ENCODE data around the gene ST3GAL4.
"Not testable (repeated sequence)": the region's sequence is repeated elsewhere in the genome, so short reads cannot be mapped to it uniquely, and the experiment has no call there.

ST3GAL4 gene

DNA sequence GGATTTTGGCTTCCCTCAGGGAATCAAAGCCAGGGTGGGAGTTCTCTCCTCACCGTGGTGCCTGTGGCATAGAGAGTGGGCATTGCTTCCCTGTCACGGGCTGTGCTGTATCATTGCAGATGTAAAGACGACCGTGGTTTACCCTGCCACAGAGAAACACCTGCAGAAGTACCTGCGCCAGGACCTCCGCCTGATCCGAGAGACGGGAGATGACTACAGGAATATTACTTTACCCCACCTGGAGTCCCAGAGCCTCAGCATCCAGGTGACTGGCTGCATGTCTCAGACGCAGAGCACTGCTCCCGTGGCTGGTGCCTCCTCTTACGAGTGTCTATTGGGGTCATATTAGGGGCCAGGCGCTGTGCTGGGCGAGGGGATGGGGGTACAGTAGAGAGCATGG lies 24.2 kb upstream of the ST3GAL4 start:
- DNase-seq, result no peak

- DNase-seq, result no peak
Observed at GRCh38 chr11:126332221-126332711, 23.2 kb upstream of the ST3GAL4 start.

DNA sequence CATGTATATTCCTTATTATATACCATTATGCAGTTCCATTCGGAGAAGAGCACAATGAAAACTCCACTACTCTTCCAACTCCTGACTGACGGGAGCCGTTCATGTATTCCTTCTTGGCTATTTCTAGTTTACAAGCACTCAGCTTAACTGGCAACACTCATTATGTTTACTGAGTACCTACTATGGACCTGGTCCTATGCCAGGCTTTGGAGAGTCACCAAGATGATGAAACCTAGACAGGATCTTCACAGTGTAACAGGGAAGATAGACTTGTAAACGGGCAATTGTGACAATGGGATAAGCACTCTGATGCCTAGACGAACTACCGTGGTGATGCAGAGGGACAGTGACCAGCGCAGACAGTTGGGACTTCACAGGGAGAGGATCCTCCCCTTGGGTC lies 22.3 kb upstream of the ST3GAL4 start:
- DNase-seq, result no peak

- DNase-seq, result no peak
Observed at GRCh38 chr11:126334659-126335462, 20.6 kb upstream of the ST3GAL4 start.

GRCh38 chr11:126335463-126335760 lies 20.1 kb upstream of the ST3GAL4 start:
- no peak for DNase-seq

- DNase-seq, result no peak
Observed at GRCh38 chr11:126336138-126336541, 19.3 kb upstream of the ST3GAL4 start.

DNA sequence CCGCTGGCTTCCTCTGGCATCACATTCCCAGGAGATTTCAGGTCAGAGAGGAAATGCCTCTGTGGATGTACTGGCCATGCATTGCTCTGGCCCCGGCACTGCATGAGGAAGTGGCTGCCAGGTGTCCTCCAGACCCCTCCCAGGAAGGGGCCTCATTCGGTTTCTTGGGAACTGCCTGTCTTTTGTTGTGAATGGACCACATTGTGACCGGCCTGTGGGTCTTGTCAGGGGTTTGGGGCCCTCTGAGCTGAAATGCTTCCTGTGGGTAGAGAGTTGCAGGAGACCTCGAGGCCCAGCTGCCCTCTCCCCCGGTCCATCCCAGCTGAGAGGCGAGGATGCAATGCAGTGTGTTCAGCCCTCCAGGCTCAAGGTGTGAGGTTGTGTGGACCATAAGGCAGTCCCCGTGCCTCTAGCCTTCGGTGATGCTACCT lies 18.8 kb upstream of the ST3GAL4 start:
- no peak for DNase-seq

DNA sequence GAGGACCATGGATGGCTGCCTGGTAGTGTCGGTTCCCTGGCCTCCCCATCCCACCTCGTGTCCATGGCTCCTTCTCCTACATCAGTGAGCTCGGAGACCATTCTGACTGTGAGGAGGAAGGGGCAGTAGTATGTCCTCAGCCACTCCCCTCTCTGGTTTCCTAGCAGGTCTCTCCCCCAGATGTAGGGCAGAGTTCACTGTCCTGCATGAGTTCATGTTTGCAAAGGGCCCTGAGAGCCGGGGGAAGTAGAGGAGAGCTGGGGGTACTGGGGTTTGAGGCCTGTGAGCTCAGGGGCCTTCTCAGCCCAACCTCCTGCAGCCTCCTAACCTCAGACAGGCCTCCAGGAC lies 18.4 kb upstream of the ST3GAL4 start:
- DNase-seq, result no peak

GRCh38 chr11:126337474-126338241 lies 17.8 kb upstream of the ST3GAL4 start:
- DNase-seq, result no peak

DNA sequence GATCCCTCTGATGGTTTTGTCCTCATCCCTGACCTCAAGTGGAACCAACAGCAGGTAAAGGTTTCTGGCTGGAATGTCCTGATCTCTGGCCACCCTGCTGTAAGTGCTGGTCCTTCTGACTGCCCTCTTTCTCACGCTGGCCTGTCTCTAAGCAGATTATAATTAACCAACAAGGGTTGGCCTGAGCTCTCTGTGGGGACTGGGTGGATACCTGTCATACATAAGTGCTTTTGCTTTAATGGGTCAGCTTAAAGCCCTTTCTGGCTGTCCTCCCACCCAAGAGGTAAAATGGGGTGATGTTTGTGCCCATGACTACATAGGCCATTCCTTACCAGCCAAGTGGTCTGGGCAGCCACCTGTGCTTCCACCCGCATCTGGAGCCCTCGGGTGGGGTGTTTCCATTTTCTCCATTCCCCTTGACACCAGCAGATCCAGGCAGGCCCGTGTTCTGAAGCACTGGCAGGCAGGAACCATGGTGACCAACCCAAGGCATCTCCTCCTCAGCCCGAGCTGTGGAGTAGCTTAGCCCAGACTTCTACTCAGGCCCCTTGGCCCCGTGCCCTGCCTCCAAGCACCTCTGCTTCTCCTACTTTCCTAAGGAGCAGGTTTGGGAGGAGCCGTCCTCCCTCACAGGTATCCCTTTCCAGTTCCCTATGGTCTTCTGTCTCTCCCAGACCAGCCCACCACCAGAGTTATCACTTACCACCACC lies 17.0 kb upstream of the ST3GAL4 start:
- no peak for DNase-seq

DNA sequence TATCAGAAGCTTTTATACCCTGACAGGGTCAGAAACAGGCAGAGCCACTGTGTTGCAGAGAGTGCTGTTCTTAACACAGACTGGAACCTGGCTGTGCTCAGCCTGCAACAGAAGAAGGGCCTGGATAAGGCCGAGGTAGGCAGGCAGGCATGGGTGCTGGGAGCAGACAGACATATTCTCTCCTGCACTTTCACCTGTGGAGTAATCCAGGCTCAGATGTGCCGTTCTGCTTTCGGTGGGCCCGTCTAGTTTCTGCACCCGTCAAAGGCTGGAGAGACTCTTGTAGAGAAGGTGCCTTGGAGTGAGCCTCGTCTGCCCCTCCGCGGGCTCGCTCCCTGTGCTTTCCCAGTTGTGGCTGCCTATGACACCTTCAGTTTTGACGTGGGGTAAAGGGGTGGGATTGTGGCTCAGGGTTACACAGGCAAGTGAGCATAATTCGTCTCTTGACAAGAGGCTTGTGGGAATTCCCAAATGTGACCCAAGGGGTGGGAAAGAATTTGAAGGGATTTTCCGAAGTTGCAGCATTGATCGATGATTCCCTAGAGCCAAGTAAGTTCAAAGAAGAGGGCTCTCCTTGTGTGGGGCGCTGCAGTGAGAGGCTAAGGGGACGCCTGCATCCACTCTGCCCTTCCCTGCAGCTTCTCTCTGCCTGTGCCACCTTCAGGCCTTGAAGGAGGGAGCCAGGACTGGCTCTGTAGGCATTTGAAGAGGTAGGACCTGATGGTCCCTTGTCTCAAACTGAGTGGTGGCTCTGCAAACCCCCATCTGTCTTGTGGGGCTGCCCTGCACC lies 16.2 kb upstream of the ST3GAL4 start:
- no peak for DNase-seq

DNA sequence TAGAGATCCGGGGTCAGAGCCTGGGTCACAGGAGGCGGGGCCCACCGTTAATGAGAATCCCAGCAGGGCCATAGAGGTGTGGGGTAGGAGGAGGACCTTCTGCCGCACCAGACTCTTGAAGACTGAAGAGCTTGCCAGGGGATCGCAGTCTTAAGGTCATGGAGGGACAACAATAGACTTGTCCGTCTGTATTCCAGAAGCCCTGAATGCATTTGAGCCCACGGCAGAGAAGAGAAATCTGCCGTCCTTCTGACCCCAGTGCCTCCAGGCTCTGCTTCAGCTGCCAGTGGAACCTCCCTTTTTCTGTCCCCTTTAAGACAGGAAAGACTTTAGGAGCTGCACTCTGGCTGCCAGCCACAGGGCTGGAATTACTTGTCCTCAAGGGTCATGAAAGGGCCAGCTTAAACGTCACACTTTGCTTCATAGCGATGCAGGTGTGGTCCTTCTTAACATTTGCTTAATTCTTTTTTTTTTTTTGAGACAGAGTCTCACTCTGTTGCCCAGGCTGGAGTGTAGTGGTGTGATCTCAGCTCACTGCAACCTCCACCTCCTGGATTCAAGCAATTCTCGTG lies 15.5 kb upstream of the ST3GAL4 start:
- DNase-seq, result no peak

GRCh38 chr11:126340960-126341606 lies 14.4 kb upstream of the ST3GAL4 start:
- DNase-seq, result no peak

- peak in 1 of 2 experiments; percentile 24 for DNase-seq
Observed at GRCh38 chr11:126341760-126342161, 13.7 kb upstream of the ST3GAL4 start.

DNA sequence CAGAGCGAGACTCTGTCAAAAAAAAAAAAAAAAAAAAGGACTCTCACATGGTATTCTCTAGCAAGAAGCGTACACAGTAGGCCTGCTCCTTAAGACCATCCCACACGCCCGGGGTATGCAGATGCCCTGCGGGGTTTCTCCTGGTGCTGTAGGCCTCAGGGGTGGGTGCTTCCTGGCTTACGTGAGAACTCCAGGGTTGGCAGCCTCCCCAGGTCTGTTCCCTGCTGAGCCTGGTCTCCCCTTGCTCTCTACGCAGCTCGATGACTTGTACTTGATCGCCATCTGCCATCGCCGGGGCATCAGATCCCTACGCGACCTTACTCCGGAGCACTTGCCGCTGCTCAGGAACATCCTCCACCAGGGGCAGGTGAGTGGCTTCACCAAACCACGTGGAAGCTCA lies 12.4 kb upstream of the ST3GAL4 start:
- no peak for DNase-seq

GRCh38 chr11:126344141-126345080 lies 11.1 kb upstream of the ST3GAL4 start:
- no peak for DNase-seq

DNA sequence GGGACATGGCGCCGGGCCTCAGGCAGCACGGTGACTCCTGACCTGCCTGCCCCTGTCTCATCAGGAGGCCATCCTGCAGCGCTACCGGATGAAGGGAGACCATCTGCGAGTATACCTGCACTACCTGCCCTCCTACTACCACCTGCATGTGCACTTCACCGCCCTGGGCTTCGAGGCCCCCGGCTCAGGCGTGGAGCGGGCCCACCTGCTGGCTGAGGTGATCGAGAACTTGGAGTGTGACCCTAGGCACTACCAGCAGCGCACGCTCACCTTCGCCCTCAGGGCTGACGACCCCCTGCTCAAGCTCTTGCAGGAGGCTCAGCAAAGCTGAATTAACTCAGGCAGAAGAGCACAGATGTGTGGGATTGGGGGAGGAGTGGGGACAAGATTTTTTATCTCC lies 10.2 kb upstream of the ST3GAL4 start:
- DNase-seq, result no peak

DNA sequence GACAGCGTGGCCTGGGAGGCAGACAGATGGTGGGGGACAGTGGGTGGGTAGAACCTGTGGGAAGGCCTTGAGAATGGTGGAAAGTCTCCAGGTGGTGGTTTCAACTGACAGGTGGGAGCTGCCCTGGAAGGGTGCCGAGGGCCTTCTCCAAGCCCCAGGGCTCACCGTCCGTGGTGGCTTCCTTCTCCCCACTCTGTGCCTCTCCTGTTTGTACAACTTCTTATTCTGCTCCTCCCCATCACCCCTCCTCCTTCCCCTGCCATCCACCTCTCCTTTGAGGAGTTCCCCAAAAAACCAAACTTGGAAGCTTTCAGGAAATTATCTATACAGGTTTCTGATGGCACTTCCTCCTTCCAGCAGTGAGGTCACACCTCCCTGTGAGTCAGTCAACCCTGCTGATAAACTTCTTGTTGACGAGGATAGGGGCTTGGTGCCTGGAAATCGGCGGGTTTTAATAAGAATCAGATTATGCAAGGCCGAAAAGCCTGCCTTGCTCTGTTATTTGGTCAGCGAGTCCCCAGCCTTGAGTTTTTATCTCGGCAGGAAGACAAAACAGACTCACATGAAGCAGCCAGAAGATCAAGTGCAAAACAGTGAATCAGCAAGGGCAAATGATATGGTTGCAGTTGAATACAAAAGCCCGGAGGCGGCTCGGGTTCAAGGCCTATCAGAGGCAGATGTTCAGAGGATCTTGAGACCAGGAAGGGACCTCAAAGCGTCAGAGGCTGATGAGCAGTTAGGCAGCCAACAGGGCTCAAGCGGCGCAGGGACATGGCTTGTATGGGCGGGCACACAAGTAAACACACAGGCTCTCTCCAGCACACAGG lies 9.5 kb upstream of the ST3GAL4 start:
- no peak for DNase-seq

DNA sequence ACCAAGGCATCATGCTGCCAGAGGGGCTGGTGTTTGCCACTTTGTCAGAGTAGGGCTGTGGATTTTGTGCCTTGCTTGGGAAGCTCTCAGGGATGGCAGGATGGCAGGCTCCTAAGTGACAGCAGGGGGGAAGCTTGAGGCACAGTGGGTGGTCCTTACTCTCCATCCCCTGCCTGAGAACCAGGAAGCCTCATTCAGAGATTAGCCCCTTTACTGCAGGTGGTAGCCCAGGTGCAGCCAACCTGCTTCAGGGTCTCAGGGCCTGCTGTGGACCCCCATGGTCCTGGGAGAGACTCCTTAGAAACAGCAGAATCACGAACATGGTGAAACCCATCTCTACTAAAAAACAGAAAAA lies 8.9 kb upstream of the ST3GAL4 start:
- DNase-seq, result no peak

DNA sequence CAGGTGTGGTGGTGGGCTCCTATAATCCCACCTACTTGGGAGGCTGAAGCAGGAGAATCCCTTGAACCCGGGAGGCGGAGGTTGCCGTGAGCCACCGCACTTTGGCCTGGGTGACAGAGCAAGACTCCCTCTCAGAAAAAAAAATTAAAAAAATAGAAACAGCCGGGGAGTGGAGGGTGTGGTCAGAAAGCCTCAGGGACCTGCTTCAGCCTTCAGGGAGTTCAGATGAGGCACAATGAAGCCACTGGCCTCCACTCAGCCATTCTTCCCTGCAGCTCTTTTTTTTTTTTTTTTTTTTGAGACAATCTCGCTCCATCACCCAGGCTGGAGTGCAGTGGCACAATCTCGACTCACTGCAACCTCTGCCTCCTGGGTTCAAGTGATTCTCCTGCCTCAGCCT lies 8.5 kb upstream of the ST3GAL4 start:
- not testable (repeated sequence) for DNase-seq

All from SW 1271 (cell line).